Activated naive CD8-positive, alpha-beta T cell treated with anti-CD3 and anti-CD28 coated beads, Interleukin-2, amount 50 U/mL, for 24 hours (primary cell): Measurements from ENCODE around the gene RAD21L1.

Source experiments
- ATAC-seq: fragments of 150-1000 bp; cut with Tn5 transposase; one replicate; pipeline ENCODE4 v1.10.0; 2021
- DNase-seq: peaks from one replicate; pipeline ENCODE4 v3.0.0; 2021
- H3K27ac Mint-ChIP-seq: one replicate; pipeline ENCODE4 v1.8.0; 2021; ENCODE audit warnings: mild to moderate bottlenecking, mixed read lengths
- H3K27me3 Mint-ChIP-seq: one replicate; pipeline ENCODE4 v1.8.0; 2021; ENCODE audit warnings: mixed read lengths
- H3K36me3 Mint-ChIP-seq: one replicate; pipeline ENCODE4 v1.8.0; 2021; ENCODE audit warnings: low read depth, mixed read lengths
- H3K4me1 Mint-ChIP-seq: one replicate; pipeline ENCODE4 v1.8.0; 2021; ENCODE audit warnings: mixed read lengths
- H3K4me3 Mint-ChIP-seq: one replicate; pipeline ENCODE4 v1.8.0; 2021; ENCODE audit warnings: mild to moderate bottlenecking, moderate library complexity, mixed read lengths
- H3K9me3 Mint-ChIP-seq: one replicate; pipeline ENCODE4 v1.8.0; 2021; ENCODE audit warnings: mixed read lengths

The RAD21L1 gene

DNA sequence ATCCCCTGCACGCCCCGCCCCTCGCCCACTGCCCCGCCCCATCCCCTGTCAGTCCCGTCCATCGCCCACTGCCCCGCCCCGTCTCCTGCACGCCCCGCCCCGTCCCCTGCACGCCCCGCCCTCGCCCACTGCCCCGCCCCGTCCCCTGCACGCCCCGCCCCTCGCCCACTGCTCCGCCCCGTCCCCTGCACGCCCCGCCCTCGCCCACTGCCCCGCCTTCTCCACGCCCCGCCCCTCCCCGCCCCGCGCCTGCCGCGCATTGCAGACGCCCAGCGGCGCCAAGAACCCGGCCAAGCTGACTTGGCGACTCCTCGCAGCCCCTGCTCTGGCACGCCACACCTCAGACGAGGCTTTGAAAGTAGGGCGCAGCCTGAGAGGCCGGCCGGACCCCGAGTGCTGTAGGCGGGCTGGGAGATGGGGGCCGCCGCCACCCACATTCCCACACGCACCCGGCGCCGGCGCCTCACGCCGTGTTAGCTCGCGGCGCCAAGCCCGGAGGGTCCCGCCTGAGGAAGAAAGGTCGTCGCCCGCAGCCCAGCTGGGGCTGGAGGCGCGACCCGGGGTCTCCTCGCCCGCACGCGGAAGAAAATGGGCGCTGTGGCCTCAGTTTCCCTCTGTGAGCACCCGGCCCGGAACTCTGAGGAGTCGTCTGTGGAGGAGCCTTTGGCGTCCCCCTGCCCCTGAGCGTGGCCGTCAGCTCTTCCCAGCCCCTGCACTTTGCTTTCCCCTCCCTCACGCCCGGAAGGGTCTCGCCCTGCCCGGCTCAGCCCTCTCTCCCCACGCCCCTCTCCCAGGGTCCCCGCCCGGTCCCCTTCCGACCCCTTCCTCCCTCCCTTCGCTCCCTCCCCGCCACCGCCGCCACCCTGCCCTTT lies at the start of gene RAD21L1:
Gene RAD21L1, plus strand, starts transcription at position 262 of the 872 bp plus-strand sequence. CDS start 2,410 bp downstream, outside the sequence.
- Mint-ChIP-seq H3K4me3 (peak within 1 kb of the TSS; percentile 79), H3K9me3 (peaks cover 8% of the 10 kb centered on the region), H3K27ac (no peak within 1 kb of the TSS), H3K27me3 (peaks cover 29% of the 10 kb centered on the region), H3K4me1 (peaks cover 13% of the 10 kb centered on the region), H3K36me3 (no peaks in the 10 kb centered on the region)
- peak; percentile 76 for DNase-seq
- ATAC-seq = peak; percentile 69

DNA sequence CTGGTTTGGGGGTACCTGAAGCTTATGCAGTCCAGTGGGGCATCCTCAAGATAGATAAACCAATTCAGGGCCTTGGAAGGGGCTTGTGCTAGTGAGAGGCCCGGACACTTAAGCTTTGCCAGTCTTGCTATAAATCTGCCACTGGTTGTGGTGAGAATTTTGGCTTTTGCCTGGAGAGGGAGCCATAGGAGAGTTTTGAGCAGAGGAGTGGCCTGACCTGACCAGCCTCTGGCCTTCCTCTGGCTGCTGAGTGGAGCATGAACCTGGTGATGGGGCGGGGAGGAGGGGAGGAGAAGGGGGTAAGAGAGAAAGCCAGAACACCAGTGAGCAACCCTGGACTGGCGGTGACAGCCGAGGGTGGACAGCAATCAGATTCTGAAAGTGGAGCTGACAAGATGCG lies 48.2 kb upstream of the RAD21L1 start:
- ATAC-seq = no peak
- no peaks in the 10 kb centered on the region for H3K27me3 Mint-ChIP-seq
- peaks cover 12% of the 10 kb centered on the region for H3K36me3 Mint-ChIP-seq
- no peaks in the 10 kb centered on the region for H3K9me3 Mint-ChIP-seq
- no peak for DNase-seq
- H3K27ac Mint-ChIP-seq = no peak overlapping the region
- no peaks in the 10 kb centered on the region for H3K4me1 Mint-ChIP-seq
- H3K4me3 Mint-ChIP-seq = no peak overlapping the region

DNA sequence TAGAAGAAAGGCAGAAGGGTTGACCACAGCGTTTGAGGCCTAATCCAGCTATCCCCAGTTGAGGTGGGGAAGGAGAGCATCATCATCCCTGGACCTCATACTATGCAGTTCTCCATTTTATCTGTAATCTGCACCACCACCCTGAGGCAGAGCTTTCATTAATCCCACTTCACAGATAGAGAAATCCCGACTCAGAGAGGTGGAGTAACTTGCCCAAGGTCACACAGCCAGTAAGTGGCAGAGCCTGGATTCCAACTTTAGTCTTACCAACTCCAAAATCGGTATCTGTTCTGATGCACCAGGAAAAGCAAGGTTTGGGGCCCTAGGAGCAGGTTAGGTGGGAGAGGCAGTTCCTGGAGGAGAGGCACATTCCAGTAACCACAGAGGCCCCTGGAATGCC lies 47.7 kb upstream of the RAD21L1 start:
- H3K4me3 Mint-ChIP-seq = no peak overlapping the region
- no peaks in the 10 kb centered on the region for H3K4me1 Mint-ChIP-seq
- no peak overlapping the region for H3K27ac Mint-ChIP-seq
- no peak for DNase-seq
- peaks cover 2% of the 10 kb centered on the region for H3K27me3 Mint-ChIP-seq
- no peaks in the 10 kb centered on the region for H3K9me3 Mint-ChIP-seq
- ATAC-seq = no peak
- peaks cover 12% of the 10 kb centered on the region for H3K36me3 Mint-ChIP-seq

DNA sequence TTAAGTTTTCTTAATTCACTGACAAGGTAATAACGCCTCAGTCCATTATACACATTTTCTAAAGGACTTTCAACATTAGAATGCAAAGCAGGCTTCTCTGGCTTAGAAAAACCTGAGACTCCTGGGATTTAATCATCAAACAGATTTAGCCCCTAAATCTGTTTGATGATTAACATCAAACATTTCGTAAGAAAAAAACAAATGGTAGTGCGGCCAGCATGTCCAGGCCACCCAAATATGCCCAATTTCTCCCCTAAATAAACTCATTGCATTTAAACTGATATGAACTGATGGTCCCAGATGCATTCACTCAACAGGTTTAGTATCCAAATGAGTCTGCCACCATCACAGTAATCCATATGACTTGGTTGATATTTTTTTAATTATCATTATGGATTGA lies 47.2 kb upstream of the RAD21L1 start:
- no peak overlapping the region for H3K27ac Mint-ChIP-seq
- no peak for ATAC-seq
- no peak for DNase-seq
- no peaks in the 10 kb centered on the region for H3K4me1 Mint-ChIP-seq
- peaks cover 12% of the 10 kb centered on the region for H3K36me3 Mint-ChIP-seq
- H3K4me3 Mint-ChIP-seq = no peak overlapping the region
- no peaks in the 10 kb centered on the region for H3K9me3 Mint-ChIP-seq
- H3K27me3 Mint-ChIP-seq = peaks cover 7% of the 10 kb centered on the region

DNA sequence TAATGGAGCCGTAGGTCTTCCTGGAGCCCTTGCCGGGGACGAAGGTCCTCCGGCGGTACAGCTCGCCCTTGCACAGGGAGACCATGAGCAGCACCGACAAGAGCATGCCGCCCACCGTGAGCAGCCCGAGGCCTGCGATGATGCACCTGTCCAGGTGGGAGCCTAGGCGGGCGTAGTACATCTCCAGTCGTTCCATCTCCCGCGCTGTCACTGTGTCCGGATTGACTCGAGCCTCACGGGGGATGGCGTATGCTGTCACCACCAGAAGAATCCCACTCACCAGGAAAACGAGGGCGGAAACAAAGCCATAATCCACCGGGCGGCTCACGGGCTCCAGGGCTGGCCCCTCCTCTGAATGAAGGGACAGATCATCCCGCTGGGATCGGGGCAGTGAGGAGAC lies 44.9 kb upstream of the RAD21L1 start:
- ATAC-seq (no peak), DNase-seq (no peak)
- Mint-ChIP-seq H3K27ac (no peak overlapping the region), H3K4me1 (peaks cover 8% of the 10 kb centered on the region), H3K4me3 (no peak overlapping the region), H3K9me3 (no peaks in the 10 kb centered on the region), H3K27me3 (peaks cover 20% of the 10 kb centered on the region), H3K36me3 (peaks cover 10% of the 10 kb centered on the region)

DNA sequence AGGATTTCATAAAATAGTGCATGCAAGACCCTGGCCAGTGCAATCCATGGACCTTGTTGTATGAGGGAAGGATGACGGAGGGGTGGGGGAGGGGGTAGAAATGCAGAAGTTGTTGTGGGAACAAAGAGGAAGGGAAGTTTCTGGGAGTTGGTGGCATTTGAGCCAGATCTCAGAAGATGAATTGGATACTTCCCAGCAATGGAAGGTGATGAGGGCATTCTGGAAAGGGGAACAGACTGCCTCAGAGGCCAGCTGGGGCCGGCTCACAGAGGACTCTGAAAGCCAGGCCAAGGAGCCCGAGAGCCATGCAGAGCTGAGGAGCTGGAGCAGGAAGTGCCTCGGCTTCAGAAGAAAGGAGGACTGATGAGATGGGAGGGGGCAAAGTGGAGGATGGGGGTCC lies 43.7 kb upstream of the RAD21L1 start:
- Mint-ChIP-seq H3K27me3 (peaks cover 24% of the 10 kb centered on the region), H3K36me3 (peaks cover 3% of the 10 kb centered on the region), H3K9me3 (no peaks in the 10 kb centered on the region), H3K4me1 (peaks cover 10% of the 10 kb centered on the region), H3K4me3 (no peak overlapping the region), H3K27ac (no peak overlapping the region)
- ATAC-seq = no peak
- no peak for DNase-seq

DNA sequence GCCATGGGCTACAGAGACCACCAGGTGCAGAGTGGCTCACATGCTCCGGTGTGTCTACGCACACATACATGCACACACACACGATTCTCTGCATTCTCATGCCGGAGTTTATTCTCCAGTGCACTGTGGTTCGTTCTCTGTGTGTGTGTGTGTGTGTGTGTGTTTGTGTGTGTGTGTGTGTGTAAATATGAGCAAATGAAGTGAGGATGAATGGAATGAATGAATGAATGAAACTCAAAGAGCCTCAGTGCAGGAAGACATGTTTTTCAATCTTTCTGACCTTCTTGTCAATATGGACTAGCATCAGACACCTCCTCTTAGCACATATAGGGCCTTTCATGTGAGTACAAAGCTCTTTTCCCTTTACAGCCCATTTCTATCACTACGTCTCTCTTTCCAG lies 42.7 kb upstream of the RAD21L1 start:
- Mint-ChIP-seq H3K27me3 (peaks cover 24% of the 10 kb centered on the region), H3K4me3 (no peak overlapping the region), H3K9me3 (no peaks in the 10 kb centered on the region), H3K27ac (no peak overlapping the region), H3K36me3 (peaks cover 2% of the 10 kb centered on the region), H3K4me1 (peaks cover 10% of the 10 kb centered on the region)
- DNase-seq (no peak), ATAC-seq (no peak)

DNA sequence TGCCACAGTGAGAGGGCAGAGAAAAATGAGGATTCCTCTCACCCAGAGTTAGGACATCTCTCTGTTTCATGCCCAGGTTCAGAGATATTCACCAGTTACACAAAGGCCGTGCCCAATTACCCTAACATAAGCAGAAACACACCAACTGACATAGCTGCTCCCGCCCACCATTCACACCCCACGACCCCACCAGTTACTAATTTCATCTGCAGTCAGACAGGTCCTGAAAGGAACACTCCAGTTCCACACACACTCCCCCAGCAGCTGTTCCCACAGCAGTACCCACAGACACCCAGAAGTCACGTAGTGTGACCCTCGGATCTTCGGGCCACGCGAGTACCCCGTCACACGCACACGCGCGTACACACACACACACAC lies 41.6 kb upstream of the RAD21L1 start:
- Mint-ChIP-seq H3K9me3 (no peaks in the 10 kb centered on the region), H3K4me1 (peaks cover 10% of the 10 kb centered on the region), H3K36me3 (peaks cover 2% of the 10 kb centered on the region), H3K27me3 (peaks cover 28% of the 10 kb centered on the region), H3K4me3 (peak overlapping the region; percentile 67), H3K27ac (no peak overlapping the region)
- ATAC-seq = no peak
- no peak for DNase-seq

DNA sequence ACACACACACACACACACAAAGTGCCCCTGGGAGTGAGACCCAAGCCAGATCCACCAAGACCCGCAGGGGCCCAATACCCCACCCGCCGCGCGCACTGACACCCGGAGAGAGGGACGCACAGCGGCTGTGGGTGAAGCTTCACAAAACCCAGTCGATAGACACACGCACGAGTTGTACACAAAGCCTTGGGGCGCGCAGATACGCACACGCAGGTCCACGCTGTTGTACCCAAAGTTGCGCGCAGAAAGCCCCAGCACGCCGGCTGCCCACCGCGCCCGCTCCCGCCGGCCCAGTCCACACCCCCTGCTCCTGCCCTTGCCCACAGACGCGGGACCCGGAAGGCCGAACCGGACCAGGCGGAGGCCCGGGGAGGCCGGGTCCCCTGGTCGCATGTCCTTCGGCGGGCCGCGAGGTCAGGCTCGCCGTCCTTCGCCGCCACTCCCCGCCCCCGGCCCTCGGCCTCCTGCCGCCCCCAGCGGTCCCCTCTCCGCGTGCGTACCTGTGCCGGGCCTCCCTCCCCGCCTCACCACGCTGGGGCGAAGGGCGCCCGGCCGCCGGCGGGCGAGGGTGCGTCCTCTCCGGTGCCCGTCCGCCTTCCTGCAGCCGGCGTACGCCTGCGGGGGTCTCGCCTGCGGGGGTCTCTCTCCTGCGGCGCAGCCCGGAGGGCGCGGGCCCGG lies 41.1 kb upstream of the RAD21L1 start, which contains the start of gene TMEM74B:
Gene TMEM74B, minus strand, starts transcription at position 344 of the 678 bp plus-strand sequence. CDS start 1,180 bp downstream, outside the sequence.
- peak within 1 kb of the TSS; percentile 67 for H3K4me3 Mint-ChIP-seq
- H3K9me3 Mint-ChIP-seq = no peaks in the 10 kb centered on the region
- peaks cover 10% of the 10 kb centered on the region for H3K4me1 Mint-ChIP-seq
- no peak for ATAC-seq
- no peak within 1 kb of the TSS for H3K27ac Mint-ChIP-seq
- H3K36me3 Mint-ChIP-seq = peaks cover 2% of the 10 kb centered on the region
- peak; percentile 4 for DNase-seq
- peaks cover 31% of the 10 kb centered on the region for H3K27me3 Mint-ChIP-seq

DNA sequence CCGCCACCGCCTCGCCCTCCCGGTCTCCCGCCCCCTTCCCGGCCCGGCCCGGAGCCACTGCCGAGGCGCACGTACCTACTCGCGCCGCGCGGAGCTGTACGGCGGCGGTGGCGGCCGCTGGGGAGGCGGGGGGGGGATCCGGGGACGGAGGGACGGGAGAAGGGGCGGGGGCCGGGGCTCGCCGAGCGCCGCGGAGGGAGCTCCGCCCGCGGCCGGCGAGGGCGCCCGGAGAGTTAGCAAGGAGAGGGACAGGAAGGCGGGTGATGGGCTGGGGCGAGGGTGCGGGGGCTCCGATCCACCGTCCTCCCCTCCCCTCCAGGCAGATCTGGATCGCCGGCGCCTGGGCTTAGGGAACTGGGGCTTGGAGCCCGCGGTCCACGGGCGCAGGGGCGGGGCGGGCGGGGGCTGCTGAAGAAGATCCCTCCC lies 40.5 kb upstream of the RAD21L1 start:
- no peak for ATAC-seq
- H3K4me1 Mint-ChIP-seq = peaks cover 10% of the 10 kb centered on the region
- peaks cover 31% of the 10 kb centered on the region for H3K27me3 Mint-ChIP-seq
- H3K4me3 Mint-ChIP-seq = no peak overlapping the region
- peaks cover 2% of the 10 kb centered on the region for H3K36me3 Mint-ChIP-seq
- no peaks in the 10 kb centered on the region for H3K9me3 Mint-ChIP-seq
- DNase-seq = peak; percentile 14
- no peak overlapping the region for H3K27ac Mint-ChIP-seq

DNA sequence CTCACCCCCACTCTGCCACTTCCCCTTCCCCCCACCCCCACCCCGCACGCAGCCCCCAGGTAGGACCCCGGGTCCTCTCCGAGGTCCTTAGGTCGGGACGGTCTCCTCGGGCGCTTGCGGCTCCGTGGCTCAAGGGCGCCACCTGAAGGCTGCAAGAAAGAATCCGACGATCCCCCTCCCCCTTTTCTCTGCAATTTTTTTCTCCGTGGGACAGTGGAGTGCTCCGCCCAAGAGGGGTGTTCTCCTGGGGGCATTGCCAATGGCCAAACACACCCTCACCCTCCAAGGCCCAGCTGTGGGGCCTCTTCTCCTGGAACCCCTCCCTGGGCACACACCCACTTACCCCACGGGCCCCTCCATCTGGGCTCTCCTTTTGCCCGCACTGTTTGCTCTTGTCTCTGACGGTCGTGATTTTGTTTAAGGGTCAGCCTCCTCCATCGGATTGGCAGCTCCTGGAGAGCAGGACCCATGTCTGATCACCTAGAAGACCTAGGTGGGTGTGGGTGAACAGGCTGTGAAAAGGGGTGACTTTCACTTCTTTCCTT lies 40.0 kb upstream of the RAD21L1 start:
- Mint-ChIP-seq H3K4me1 (peaks cover 10% of the 10 kb centered on the region), H3K27ac (no peak overlapping the region), H3K9me3 (no peaks in the 10 kb centered on the region), H3K27me3 (peaks cover 31% of the 10 kb centered on the region), H3K36me3 (peaks cover 2% of the 10 kb centered on the region), H3K4me3 (peak overlapping the region; percentile 40)
- DNase-seq = peak; percentile 67
- peak; percentile 53 for ATAC-seq

DNA sequence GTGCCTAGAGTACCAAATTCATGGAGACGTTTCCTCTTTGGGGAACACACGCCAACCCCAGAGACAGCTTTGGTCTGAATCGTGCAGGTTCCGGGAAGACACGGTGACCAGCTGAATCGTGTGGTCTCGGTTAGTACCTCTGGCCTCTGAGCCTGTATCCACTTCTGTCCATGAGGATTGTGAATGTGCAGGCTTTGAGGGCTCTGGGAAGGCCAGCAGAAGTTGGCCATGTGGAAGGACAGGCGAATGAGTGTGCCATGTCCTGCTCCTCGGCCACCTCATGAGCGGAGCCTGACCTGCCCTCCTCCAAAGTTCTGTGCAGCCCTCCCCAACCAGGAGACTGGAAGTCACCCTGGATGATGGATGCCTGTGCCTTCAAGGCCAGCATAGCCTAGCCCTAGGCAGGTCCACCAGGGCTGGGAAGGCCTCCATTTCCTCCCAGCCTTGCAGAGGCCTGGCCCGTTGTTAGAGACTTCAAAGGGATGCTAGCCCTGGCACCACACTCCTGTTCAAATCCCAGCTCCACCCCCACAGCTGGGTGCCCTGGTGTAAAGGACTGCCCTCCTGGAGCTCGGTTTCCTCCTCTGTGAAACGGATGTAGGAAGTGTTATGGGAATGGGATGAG lies 39.4 kb upstream of the RAD21L1 start:
- Mint-ChIP-seq H3K4me3 (peak overlapping the region; percentile 40), H3K4me1 (peaks cover 10% of the 10 kb centered on the region), H3K9me3 (no peaks in the 10 kb centered on the region), H3K27ac (no peak overlapping the region), H3K36me3 (no peaks in the 10 kb centered on the region), H3K27me3 (peaks cover 31% of the 10 kb centered on the region)
- no peak for DNase-seq
- ATAC-seq = no peak

DNA sequence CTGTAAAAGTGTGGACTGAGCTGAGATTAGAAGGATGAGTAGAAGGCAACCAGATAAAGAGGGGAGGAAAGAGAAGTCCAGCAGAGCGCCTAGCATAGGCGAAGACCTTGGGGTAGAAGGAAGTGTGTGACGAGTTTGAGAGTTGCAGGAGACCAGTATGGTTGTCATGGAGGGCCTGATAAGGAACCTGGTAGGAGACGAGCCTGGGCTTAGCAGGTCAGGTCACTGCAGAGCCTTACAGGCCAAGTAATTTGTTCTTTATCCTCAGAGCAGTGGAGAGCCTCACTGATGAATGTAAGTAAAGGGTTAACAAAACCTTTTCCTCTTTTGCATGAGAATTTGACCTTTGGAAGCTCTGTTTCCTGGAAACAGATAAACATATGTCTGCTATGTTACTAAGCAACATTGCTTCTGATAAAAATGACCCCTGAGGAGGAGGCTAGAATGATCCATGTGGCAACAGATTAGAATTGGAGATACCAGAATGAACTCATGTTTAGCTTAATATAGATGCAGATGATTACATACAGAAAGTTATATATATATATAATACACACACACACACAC lies 38.2 kb upstream of the RAD21L1 start:
- no peak for DNase-seq
- ATAC-seq = no peak
- Mint-ChIP-seq H3K27ac (no peak overlapping the region), H3K4me1 (peaks cover 10% of the 10 kb centered on the region), H3K9me3 (no peaks in the 10 kb centered on the region), H3K36me3 (no peaks in the 10 kb centered on the region), H3K27me3 (peaks cover 31% of the 10 kb centered on the region), H3K4me3 (no peak overlapping the region)

DNA sequence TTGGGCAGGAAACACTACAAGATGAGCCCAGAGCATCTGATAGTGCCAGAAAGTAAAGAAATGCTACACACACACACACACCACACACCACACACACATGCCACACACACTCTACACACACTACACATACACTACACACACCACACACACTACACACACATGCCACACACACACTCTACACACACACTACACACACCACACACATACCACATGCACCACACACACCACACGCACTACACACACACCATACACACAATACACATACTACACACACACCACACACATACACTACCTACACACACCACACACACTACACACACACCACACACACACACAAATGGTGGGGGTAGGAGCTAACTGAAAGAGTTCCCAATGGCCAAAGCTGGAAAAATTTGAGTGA lies 37.5 kb upstream of the RAD21L1 start:
- peaks cover 10% of the 10 kb centered on the region for H3K4me1 Mint-ChIP-seq
- ATAC-seq = no peak
- no peak overlapping the region for H3K4me3 Mint-ChIP-seq
- no peaks in the 10 kb centered on the region for H3K36me3 Mint-ChIP-seq
- no peak overlapping the region for H3K27ac Mint-ChIP-seq
- peaks cover 27% of the 10 kb centered on the region for H3K27me3 Mint-ChIP-seq
- no peak for DNase-seq
- no peaks in the 10 kb centered on the region for H3K9me3 Mint-ChIP-seq
